Activated T-helper 2 cell treated with anti-CD3 and anti-CD28 coated beads, Interferon-gamma antibody, Interleukin-2, Interleukin-4, amounts not matched to agents 10 μg/mL and 5 μg/mL and 100 μg/mL, durations not matched to agents 14 hours and 24 hours and 36 hours (primary cell): ENCODE data around the gene STAC. TPM values are rescaled to one million over a fixed set of nuclear protein-coding genes. Genes with fewer than 3 reads are reported as not detected.

ENCODE experiments used
- DNase-seq: peaks from one replicate; pipeline ENCODE4 v3.0.0; 2021; ENCODE audit warnings: low spot score
- H3K27ac Mint-ChIP-seq: one replicate; pipeline ENCODE4 v1.8.0; 2021; ENCODE audit warnings: mixed read lengths
- H3K27me3 Mint-ChIP-seq: one replicate; pipeline ENCODE4 v1.8.0; 2021; ENCODE audit warnings: low read depth, mixed read lengths
- H3K36me3 Mint-ChIP-seq: one replicate; pipeline ENCODE4 v1.8.0; 2021; ENCODE audit warnings: low read depth, mixed read lengths
- H3K4me1 Mint-ChIP-seq: one replicate; pipeline ENCODE4 v1.8.0; 2021; ENCODE audit warnings: low read depth, mixed read lengths
- H3K4me3 Mint-ChIP-seq: one replicate; pipeline ENCODE4 v1.8.0; 2021; ENCODE audit warnings: low read depth, mild to moderate bottlenecking, moderate library complexity, mixed read lengths
- H3K9me3 Mint-ChIP-seq: one replicate; pipeline ENCODE4 v1.8.0; 2021; ENCODE audit warnings: mixed read lengths
- intact Hi-C: fragments of 100-400 bp; cut with micrococcal nuclease; formaldehyde crosslinking; loops from one replicate; pipeline ENCODE4 v1.15.1; 2023
- total RNA-seq: library from RNA; stranded (reverse); gene quantifications from 2 replicates; pipeline ENCODE4 v1.2.3, GENCODE V29; 2022

STAC gene
- total RNA-seq, 1 donor from 2014 or later: not detected

DNA sequence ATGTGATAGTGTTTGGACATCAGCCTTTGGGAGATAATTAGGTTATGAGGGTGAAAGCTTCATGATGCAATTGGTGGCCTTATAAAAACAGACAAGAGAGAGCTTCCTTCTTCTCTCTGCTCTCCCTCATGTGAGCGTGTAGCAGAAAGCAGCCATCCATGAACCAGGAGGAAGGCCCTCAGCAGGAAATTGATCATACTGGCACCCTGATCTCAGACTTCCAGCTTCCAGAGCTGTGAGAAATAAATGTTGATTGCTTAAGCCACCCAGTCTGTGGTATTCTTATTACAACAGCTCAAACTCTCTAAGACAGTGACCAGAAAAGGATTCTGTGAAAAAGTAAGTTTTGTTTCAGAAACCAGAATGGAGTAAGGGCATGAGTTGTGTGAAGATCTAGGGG is 13.3 kb downstream of the STAC start:
- Mint-ChIP-seq H3K36me3 (no peaks in the 10 kb centered on the region), H3K27ac (no peak overlapping the region), H3K9me3 (no peaks in the 10 kb centered on the region), H3K27me3 (peaks cover 2% of the 10 kb centered on the region), H3K4me3 (no peak overlapping the region), H3K4me1 (no peaks in the 10 kb centered on the region)
- intact Hi-C loops: no loop called here
- DNase-seq: no peak

DNA sequence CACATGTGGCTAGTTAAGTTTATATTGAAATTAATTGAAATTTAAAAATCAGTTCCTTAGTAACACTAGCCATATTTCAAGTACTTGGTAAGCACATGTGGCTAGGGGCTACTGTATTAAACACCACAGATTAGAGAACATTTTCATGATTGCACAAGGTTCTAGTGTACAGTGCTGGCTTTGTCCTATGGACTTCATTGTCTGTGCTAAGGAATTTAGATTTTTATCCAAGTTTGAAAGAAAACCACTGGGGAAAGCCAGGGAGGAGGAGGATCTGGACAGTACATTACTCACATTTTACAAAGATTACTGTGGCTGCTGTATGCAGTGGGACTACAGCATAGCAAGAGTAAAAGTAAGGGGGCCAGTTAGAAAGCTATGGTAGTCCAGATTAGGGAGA is 13.9 kb downstream of the STAC start:
- no peak overlapping the region for H3K27ac Mint-ChIP-seq
- H3K36me3 Mint-ChIP-seq: no peaks in the 10 kb centered on the region
- H3K9me3 Mint-ChIP-seq: no peaks in the 10 kb centered on the region
- H3K4me1 Mint-ChIP-seq: no peaks in the 10 kb centered on the region
- H3K4me3 Mint-ChIP-seq: no peak overlapping the region
- peaks cover 2% of the 10 kb centered on the region for H3K27me3 Mint-ChIP-seq
- no peak for DNase-seq
- intact Hi-C loops: no loop called here

DNA sequence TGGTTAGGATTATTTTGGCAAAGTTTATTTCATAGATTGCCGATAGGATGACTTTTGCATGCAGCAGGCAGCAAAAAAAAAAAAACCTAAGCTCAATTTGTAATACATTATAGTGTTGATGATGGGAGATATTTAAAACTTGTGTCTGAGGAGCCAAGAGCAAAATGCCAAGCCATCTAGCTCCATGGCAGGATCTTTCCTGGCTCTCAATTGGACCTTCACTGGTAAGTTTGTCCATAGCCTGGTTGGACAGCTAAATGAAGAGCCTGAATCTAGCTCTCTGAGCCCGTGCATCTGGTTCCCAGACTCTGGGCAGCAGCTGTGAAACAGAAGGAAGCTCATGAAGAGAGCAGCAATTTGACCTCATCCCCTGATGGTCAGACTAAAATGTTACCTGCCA is 17.5 kb downstream of the STAC start:
- H3K9me3 Mint-ChIP-seq: no peaks in the 10 kb centered on the region
- intact Hi-C loops: no loop called here
- no peaks in the 10 kb centered on the region for H3K4me1 Mint-ChIP-seq
- H3K4me3 Mint-ChIP-seq: no peak overlapping the region
- peaks cover 2% of the 10 kb centered on the region for H3K27me3 Mint-ChIP-seq
- DNase-seq: no peak
- H3K36me3 Mint-ChIP-seq: no peaks in the 10 kb centered on the region
- H3K27ac Mint-ChIP-seq: no peak overlapping the region

DNA sequence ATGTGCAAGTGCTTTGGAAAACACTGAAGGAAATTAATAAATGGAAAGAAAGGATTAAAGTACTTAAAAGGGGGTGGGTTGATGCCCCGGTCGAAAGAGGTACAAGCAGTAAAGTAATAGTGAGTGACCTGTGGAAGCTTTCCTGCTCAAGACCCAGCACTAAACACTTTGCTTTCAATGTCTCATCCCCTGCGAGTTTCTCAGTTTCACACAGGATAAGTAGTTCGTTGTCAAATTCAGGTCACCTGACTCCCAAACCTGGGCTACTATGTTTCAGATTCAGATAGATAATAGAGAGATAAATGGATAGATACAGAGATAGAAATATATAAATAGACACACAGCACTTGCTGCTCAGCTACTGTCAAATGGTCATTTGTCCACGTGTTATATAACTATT is 19.6 kb downstream of the STAC start:
- peaks cover 2% of the 10 kb centered on the region for H3K27me3 Mint-ChIP-seq
- DNase-seq: no peak
- no peaks in the 10 kb centered on the region for H3K36me3 Mint-ChIP-seq
- intact Hi-C loops: no loop called here
- H3K4me3 Mint-ChIP-seq: no peak overlapping the region
- H3K27ac Mint-ChIP-seq: no peak overlapping the region
- H3K4me1 Mint-ChIP-seq: no peaks in the 10 kb centered on the region
- H3K9me3 Mint-ChIP-seq: no peaks in the 10 kb centered on the region

DNA sequence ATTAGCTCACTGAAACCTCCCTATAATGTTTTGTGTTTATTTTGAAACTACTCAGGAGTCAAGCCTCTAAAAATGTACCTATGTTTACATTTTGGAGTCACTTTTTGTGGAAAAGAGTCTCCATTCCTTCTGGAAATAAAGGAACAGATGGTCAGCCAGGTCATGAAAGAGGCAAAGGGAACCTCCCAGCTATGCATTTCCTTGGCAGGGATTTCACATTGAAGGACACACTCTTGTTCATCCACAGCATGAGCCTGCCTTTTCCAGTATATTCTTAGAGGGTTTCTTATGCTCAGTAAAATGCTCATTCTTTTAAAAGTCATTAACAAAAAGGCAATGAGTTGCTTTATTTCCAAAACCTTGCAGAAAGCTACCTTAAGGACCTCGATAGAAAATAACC is 20.8 kb downstream of the STAC start:
- H3K4me1 Mint-ChIP-seq: no peaks in the 10 kb centered on the region
- DNase-seq: no peak
- H3K27ac Mint-ChIP-seq: no peak overlapping the region
- H3K4me3 Mint-ChIP-seq: no peak overlapping the region
- no peaks in the 10 kb centered on the region for H3K36me3 Mint-ChIP-seq
- H3K27me3 Mint-ChIP-seq: peaks cover 2% of the 10 kb centered on the region
- intact Hi-C loops: no loop called here
- no peaks in the 10 kb centered on the region for H3K9me3 Mint-ChIP-seq

DNA sequence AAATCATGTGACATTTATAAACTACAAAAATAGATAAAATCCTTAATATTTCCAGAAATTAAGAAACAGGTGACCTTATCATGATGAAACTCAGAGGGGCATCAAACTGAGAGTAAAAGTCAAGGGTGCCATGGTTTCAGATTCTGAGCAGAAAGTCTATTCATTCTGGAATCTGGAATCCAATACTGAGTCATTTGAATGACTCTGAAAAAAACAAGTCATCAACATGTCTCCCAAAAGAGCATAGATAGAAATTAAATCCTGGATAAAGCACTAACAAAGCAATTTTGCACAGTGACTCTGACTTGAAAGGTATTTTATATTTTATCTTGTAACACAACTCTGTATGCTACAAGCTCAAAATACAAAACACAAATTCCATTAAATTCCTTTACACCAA is 23.4 kb downstream of the STAC start:
- no peak overlapping the region for H3K27ac Mint-ChIP-seq
- no peaks in the 10 kb centered on the region for H3K4me1 Mint-ChIP-seq
- H3K36me3 Mint-ChIP-seq: no peaks in the 10 kb centered on the region
- no peaks in the 10 kb centered on the region for H3K27me3 Mint-ChIP-seq
- no peak overlapping the region for H3K4me3 Mint-ChIP-seq
- no peak for DNase-seq
- intact Hi-C loops: no loop called here
- H3K9me3 Mint-ChIP-seq: no peaks in the 10 kb centered on the region

DNA sequence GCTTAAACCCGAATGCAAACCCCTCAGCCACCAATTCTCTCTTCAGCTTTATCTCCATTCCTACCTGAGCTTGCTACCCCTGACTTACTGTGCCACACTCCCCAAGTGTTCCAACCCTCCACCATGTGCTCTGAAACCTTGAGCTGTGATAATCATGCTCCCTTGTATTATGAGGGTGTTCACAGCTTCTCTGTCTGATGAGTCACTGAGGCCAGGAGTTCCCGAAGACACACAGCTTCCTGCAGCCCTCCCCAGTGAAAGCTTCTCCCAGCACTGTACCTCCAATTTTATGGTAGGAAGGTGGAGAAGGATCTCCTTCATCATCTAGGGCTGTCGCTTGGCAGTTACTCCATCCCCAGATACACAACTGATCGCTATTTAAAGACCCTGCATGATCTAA is 24.9 kb downstream of the STAC start:
- no peak for DNase-seq
- H3K4me1 Mint-ChIP-seq: no peaks in the 10 kb centered on the region
- no peak overlapping the region for H3K4me3 Mint-ChIP-seq
- no peaks in the 10 kb centered on the region for H3K36me3 Mint-ChIP-seq
- no peaks in the 10 kb centered on the region for H3K9me3 Mint-ChIP-seq
- no peaks in the 10 kb centered on the region for H3K27me3 Mint-ChIP-seq
- no peak overlapping the region for H3K27ac Mint-ChIP-seq
- intact Hi-C loops: no loop called here

DNA sequence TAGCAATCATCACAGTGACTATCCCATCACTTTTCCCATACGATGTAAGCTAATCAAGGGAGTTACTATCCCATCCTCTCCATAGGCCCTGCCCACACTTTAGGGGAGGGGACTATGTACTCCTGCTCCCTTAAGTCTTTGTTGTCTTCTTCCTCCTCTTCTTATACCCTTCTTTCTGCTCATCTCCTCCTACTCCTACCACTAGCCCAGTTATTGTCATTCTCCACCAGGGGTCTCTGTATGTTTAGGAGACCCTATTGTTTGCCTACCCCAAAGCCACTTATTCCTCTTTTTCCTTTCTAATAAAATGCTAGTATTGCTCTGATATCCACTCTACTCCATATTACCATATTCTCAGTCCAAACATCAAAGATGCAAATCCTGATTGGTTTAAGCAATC is 27.8 kb downstream of the STAC start:
- Mint-ChIP-seq H3K4me3 (no peak overlapping the region), H3K27ac (no peak overlapping the region), H3K27me3 (no peaks in the 10 kb centered on the region), H3K9me3 (no peaks in the 10 kb centered on the region), H3K36me3 (no peaks in the 10 kb centered on the region), H3K4me1 (no peaks in the 10 kb centered on the region)
- DNase-seq: no peak
- intact Hi-C loops: no loop called here

DNA sequence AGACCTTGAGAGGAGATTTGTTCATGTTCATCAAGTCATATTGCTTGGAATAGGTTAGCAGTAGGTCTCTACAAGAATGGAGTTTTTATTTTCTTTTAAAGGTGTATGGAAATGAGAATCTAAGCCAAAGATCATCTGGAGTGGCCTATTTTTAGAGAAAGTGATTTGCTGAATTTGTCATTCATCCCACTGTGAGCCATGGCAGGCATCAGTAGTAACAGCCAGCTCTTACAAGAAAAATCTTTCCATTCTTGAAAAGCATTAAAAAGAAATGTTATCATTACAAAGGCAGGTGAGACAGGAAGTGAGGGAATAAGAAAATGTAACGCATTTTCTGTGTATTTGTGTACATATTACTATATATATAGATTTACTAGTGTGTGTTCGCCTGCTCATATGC is 29.6 kb downstream of the STAC start:
- H3K9me3 Mint-ChIP-seq: no peaks in the 10 kb centered on the region
- H3K27ac Mint-ChIP-seq: no peak overlapping the region
- intact Hi-C loops: no loop called here
- no peak overlapping the region for H3K4me3 Mint-ChIP-seq
- H3K36me3 Mint-ChIP-seq: no peaks in the 10 kb centered on the region
- H3K4me1 Mint-ChIP-seq: no peaks in the 10 kb centered on the region
- H3K27me3 Mint-ChIP-seq: no peaks in the 10 kb centered on the region
- DNase-seq: no peak

DNA sequence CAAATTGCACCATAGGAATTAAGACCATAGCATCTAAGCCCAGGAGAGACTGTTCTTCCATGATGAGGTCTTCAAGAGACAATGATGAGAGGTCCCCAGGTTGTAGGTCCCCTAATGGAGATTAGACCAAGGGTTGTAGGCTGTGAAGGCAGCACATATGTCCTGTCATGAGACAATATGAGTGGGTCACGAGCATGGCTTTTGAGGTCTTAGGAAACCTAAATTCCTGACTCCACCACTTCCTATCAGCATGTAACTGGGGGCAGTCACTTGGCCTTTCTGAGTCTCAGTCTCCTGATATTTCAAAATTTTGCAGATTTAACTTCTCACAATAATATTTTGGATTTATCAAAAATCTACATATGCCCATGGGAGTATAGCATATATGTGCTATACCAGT is 31.3 kb downstream of the STAC start:
- no peaks in the 10 kb centered on the region for H3K4me1 Mint-ChIP-seq
- no peak for DNase-seq
- intact Hi-C loops: no loop called here
- no peak overlapping the region for H3K4me3 Mint-ChIP-seq
- H3K27me3 Mint-ChIP-seq: no peaks in the 10 kb centered on the region
- H3K27ac Mint-ChIP-seq: no peak overlapping the region
- no peaks in the 10 kb centered on the region for H3K9me3 Mint-ChIP-seq
- H3K36me3 Mint-ChIP-seq: no peaks in the 10 kb centered on the region

DNA sequence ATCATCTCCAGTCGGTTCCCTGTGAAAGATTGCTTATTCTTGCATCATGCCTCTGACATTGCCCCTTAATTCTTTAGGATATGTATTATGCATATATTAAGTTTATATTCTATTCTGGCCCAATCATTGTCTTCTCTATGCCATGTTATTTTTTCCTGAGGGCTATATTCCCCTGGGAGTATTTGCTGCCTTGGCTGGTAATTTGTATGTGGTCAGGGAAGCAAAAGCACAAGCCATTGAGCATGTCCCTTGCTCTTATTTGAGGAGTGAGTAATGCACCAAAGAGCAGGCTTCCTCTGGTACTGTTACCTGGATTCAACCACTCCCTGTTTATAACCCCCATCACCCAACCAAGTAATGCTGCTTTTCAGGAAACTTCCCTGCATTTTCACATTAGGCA is 36.3 kb downstream of the STAC start:
- no peak for DNase-seq
- intact Hi-C loops: no loop called here
- H3K27ac Mint-ChIP-seq: no peak overlapping the region
- no peaks in the 10 kb centered on the region for H3K27me3 Mint-ChIP-seq
- no peaks in the 10 kb centered on the region for H3K36me3 Mint-ChIP-seq
- H3K9me3 Mint-ChIP-seq: no peaks in the 10 kb centered on the region
- no peak overlapping the region for H3K4me3 Mint-ChIP-seq
- H3K4me1 Mint-ChIP-seq: no peaks in the 10 kb centered on the region

DNA sequence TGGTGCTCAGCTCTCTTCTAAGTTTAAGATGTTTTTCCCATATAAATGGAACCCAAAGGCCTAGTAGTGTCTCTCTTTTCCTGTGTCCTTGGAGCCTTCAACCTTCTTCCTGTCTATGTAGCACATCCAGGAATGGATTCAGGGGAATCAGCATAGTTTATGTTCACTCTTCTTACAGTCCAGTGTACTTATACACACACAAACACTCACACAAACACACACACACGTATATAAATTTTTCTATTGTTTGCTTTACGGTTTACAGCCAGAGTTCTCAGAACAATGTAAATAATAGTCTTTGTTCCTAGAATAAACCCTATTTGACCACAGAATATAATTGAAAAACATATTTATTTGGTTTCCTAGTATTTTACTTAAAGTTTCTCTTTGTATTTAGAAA is 36.9 kb downstream of the STAC start:
- H3K4me3 Mint-ChIP-seq: no peak overlapping the region
- H3K9me3 Mint-ChIP-seq: no peaks in the 10 kb centered on the region
- no peak overlapping the region for H3K27ac Mint-ChIP-seq
- H3K27me3 Mint-ChIP-seq: no peaks in the 10 kb centered on the region
- no peaks in the 10 kb centered on the region for H3K4me1 Mint-ChIP-seq
- no peaks in the 10 kb centered on the region for H3K36me3 Mint-ChIP-seq
- no peak for DNase-seq
- intact Hi-C loops: no loop called here

DNA sequence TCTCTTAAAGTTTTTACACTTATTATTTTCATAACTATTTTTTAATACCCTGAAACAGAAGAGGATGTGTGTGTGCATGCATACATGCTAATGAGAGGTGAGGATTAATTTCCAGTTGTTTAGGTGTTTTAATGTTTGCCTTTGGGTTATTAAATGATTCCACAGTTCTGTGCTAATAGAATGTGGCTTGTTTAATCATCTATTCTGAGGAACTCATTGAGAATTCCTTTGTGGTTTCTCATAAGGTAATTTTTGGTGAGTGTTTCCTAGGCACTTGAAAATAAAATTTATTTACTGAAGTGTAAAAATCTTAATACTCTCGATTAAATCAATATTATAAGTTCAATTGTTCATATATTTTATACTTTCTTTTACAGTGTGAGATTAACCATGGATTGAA is 38.0 kb downstream of the STAC start:
- no peak overlapping the region for H3K4me3 Mint-ChIP-seq
- no peak overlapping the region for H3K27ac Mint-ChIP-seq
- no peaks in the 10 kb centered on the region for H3K9me3 Mint-ChIP-seq
- no peaks in the 10 kb centered on the region for H3K4me1 Mint-ChIP-seq
- intact Hi-C loops: no loop called here
- no peaks in the 10 kb centered on the region for H3K27me3 Mint-ChIP-seq
- no peak for DNase-seq
- no peaks in the 10 kb centered on the region for H3K36me3 Mint-ChIP-seq

DNA sequence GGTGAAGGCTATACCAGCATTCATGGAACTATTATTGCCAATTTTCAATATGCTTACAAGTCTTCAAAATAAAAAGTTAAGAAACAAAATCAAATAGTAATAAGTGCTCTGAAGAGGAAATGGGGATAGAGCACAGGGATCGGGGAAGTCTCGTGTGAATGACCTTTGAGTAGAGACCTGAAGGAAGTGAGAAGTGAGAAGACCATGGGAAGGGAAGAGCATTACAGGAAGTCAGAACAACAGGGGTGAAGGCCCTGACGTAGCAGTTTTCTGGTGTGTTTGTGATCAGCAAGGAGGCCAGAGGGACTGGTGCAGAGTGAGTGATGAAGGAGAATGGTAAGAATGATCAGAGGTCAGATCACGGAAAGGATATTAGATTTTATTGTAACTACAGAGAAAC is 48.1 kb downstream of the STAC start:
- no peaks in the 10 kb centered on the region for H3K36me3 Mint-ChIP-seq
- intact Hi-C loops: no loop called here
- H3K27me3 Mint-ChIP-seq: no peaks in the 10 kb centered on the region

More for the DNA sequence above, 48.1 kb downstream of the STAC start:
- no peak overlapping the region for H3K4me3 Mint-ChIP-seq
- DNase-seq: no peak
- no peak overlapping the region for H3K27ac Mint-ChIP-seq
- H3K4me1 Mint-ChIP-seq: no peaks in the 10 kb centered on the region
- no peaks in the 10 kb centered on the region for H3K9me3 Mint-ChIP-seq
